Testis (tissue), 3 donors: ENCODE data around the gene MEF2C. TPM values are rescaled to one million over a fixed set of nuclear protein-coding genes. Genes with fewer than 3 reads are reported as not detected.
A peak's percentile ranks its signal among the peaks of the same experiment; 100 is the strongest.

Experiments used
- DNase-seq: peaks from one replicate; pipeline ENCODE4 v3.0.0-alpha.2; 2019
- H3K27ac ChIP-seq, 2 donors: fragments of 200-600 bp; sonication (generic); one replicate each; pipeline ENCODE4 v1.5.1; 2019
- H3K27me3 ChIP-seq: fragments of 200-600 bp; sonication (generic); one replicate; pipeline ENCODE4 v1.5.1; 2019
- H3K36me3 ChIP-seq: fragments of 200-600 bp; sonication (generic); one replicate; pipeline ENCODE4 v1.5.1; 2017; ENCODE audit warnings: low read depth; ENCODE audit errors: missing control alignments
- H3K4me1 ChIP-seq: fragments of 200-600 bp; sonication (generic); one replicate; pipeline ENCODE4 v1.5.1; 2019
- H3K4me3 ChIP-seq, 2 donors: fragments of 200-600 bp; sonication (generic); one replicate each; pipeline ENCODE4 v1.5.1; 2017 to 2019
- H3K9me3 ChIP-seq: fragments of 200-600 bp; sonication (generic); one replicate; pipeline ENCODE4 v1.5.1; 2017
- POLR2A ChIP-seq: fragments of 450-650 bp; IDR thresholded peaks from one replicate; pipeline ENCODE4 v1.6.1; 2017; ENCODE audit warnings: antibody characterized with exemption, mild to moderate bottlenecking, moderate library complexity
- WGBS, 2 donors: methylation state at CpG; one replicate each; pipeline ENCODE4 v1.1.5; 2018; 5-methylcytosine and 5-hydroxymethylcytosine counted together
- intact Hi-C: fragments of 100-400 bp; cut with DNase I; formaldehyde crosslinking; loops from one replicate; pipeline ENCODE4 v1.15.1; 2023; ENCODE audit warnings: low total_unique reads
- polyA plus RNA-seq: library from polyadenylated mRNA; stranded (reverse); fragments of 350-450 nt; fragmentation: Illumina TruSeq; extraction: RNeasy Lipid Tissue Mini Kit (QIAGEN cat#74804); gene quantifications from one replicate; pipeline ENCODE4 v1.2.3, GENCODE V29; 2014; ENCODE audit warnings: low read depth, low replicate concordance; ENCODE audit not compliant: insufficient read depth
- total RNA-seq, 2 donors: library from RNA; depleted of rRNA; stranded (reverse); fragments of >200 nt; gene quantifications; one replicate each; pipeline ENCODE4 v1.2.3, GENCODE V29; 2016
- TF ChIP-seq, protein P1 (sequence below), 3 experiments: fragments of 450-650 bp in 2 of 3; fragments of 200-600 bp in 1 of 3; sonication (generic) in 1 of 3; IDR thresholded peaks; one replicate each; pipeline ENCODE4 v1.5.1; 2016 to 2019; ENCODE audit warnings: antibody characterized with exemption in 3 of 3, mild to moderate bottlenecking in 2 of 3, moderate library complexity in 1 of 3

The MEF2C gene
- total and polyA plus RNA-seq, 3 donors from 2014 or later = 18.3 to 53.1 (median 19.9) TPM

DNA sequence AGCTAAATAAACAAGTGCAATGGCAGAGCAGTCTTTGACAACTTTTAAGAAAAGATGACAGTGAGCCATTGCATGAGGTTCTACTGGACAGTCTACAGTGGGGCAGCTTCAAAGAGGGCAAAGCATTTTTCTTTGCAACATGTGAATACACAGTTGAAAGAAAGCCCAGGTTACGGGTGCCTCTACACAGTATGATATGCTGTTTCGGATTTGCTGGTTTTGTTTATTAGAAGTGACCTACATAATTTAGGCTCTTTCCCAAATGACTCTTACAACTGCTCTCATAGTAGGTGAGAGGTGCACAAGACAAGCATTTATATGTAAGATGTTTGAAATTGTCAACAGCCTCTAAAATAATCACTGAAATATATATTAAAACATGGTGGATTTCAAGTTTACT lies 62.4 kb downstream of the MEF2C start:
- no peak overlapping the region for H3K4me3 ChIP-seq
- H3K27ac ChIP-seq = no peak overlapping the region
- H3K9me3 ChIP-seq = no peaks in the 10 kb centered on the region
- no peak for DNase-seq
- intact Hi-C loops = no loop called here
- WGBS, 2 donors = 83 to 94% methylated on average over 2 of the region's 2 CpGs
- peaks cover 20% of the 10 kb centered on the region for H3K4me1 ChIP-seq
- no peaks in the 10 kb centered on the region for H3K36me3 ChIP-seq
- TF ChIP-seq POLR2A = no peak
- TF ChIP-seq, protein P1, sequence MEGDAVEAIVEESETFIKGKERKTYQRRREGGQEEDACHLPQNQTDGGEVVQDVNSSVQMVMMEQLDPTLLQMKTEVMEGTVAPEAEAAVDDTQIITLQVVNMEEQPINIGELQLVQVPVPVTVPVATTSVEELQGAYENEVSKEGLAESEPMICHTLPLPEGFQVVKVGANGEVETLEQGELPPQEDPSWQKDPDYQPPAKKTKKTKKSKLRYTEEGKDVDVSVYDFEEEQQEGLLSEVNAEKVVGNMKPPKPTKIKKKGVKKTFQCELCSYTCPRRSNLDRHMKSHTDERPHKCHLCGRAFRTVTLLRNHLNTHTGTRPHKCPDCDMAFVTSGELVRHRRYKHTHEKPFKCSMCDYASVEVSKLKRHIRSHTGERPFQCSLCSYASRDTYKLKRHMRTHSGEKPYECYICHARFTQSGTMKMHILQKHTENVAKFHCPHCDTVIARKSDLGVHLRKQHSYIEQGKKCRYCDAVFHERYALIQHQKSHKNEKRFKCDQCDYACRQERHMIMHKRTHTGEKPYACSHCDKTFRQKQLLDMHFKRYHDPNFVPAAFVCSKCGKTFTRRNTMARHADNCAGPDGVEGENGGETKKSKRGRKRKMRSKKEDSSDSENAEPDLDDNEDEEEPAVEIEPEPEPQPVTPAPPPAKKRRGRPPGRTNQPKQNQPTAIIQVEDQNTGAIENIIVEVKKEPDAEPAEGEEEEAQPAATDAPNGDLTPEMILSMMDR (IDR thresholded peaks at IDR 0.05) = no peak
- H3K27me3 ChIP-seq = no peaks in the 10 kb centered on the region

DNA sequence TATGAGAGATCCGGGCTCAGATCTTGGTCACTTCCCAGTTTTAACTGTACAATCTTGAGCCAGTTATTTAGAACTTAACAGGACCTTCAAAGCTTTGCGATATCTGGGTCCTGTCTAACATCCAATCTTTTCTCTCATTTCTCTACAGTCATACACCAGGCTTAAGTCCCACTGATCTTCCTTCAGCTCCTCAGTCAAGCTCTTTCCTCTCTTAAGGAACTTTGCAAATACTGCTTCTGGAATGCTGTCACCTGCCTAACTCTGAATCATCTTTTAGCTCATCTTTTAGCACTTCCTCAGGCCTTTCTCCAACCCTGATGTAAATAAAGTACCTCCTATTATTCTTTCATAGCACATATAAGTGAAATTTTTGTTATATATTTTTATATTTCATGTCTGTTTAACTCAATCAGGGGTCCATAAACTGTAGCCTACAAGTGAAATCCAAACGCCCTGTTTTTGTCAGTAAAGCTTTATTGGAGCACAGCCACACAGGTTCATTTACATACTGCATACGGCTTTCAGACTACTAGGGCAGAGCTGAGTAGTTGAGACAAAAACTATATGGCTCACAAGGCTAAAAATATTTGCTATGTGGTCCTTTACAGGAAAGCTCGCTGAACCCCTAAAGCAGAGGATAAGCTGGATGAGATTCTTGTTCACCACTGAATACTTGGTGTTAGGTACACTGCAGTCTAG lies 63.5 kb downstream of the MEF2C start:
- TF ChIP-seq, protein P1 (IDR thresholded peaks at IDR 0.05) = no peak
- no peak for TF ChIP-seq POLR2A
- Histone ChIP-seq H3K9me3 (no peaks in the 10 kb centered on the region), H3K27me3 (no peaks in the 10 kb centered on the region), H3K36me3 (no peaks in the 10 kb centered on the region), H3K27ac (no peak overlapping the region), H3K4me1 (peaks cover 14% of the 10 kb centered on the region), H3K4me3 (no peak overlapping the region)
- DNase-seq = no peak
- intact Hi-C loops = no loop called here
- 82 to 89% methylated on average over 5 of the region's 5 CpGs for WGBS, 2 donors

DNA sequence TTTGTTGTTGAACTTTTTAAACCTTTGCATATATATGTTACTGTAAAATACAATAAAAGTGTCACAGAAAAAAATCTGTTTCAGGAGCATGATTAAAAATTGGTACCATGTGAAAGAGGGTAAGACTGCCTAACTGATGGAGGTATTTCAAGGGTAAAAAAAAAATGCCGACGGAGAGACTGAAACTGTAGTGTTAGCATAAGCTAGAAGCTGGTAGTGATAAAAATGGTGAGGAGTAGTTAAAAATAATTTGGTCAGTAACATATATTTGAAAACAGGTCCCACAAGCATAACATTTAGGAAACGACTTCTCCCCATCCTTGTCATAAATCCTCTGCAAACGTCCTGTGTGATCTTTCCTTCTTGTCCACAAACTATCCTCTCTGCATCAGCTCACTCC lies 64.7 kb downstream of the MEF2C start:
- TF ChIP-seq POLR2A = no peak
- TF ChIP-seq, protein P1 (IDR thresholded peaks at IDR 0.05) = no peak
- 74 to 79% methylated on average over 4 of the region's 4 CpGs for WGBS, 2 donors
- H3K4me3 ChIP-seq = no peak overlapping the region
- intact Hi-C loops = no loop called here
- H3K27me3 ChIP-seq = no peaks in the 10 kb centered on the region
- H3K4me1 ChIP-seq = peaks cover 14% of the 10 kb centered on the region
- DNase-seq = no peak
- H3K36me3 ChIP-seq = no peaks in the 10 kb centered on the region
- H3K27ac ChIP-seq = no peak overlapping the region
- H3K9me3 ChIP-seq = no peaks in the 10 kb centered on the region

DNA sequence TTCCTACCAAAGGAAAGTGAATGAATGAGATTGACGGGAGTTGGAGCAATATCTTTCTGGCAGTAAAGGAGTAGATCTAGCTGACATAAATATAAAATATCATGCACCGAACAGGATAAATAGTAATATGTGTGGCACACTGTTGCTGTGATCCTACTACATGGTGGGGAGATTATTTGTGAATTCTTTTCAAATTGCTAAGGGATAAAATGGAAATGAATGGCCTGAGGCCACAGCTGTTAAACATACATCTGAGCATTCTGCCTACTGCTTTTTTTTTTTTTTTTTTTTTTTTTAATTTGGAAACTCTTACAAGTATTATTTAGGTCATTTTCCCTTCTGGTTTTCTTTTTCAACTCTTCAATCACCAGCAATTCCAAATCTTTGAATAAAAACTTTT lies 66.8 kb downstream of the MEF2C start:
- Histone ChIP-seq H3K27ac (peak overlapping the region in 1 of 2 donors; percentile 41), H3K4me3 (no peak overlapping the region), H3K27me3 (no peaks in the 10 kb centered on the region), H3K9me3 (no peaks in the 10 kb centered on the region), H3K4me1 (peaks cover 14% of the 10 kb centered on the region), H3K36me3 (no peaks in the 10 kb centered on the region)
- 77 to 86% methylated on average over 2 of the region's 2 CpGs for WGBS, 2 donors
- DNase-seq = no peak
- intact Hi-C loops = no loop called here
- TF ChIP-seq, protein P1 (IDR thresholded peaks at IDR 0.05) = no peak
- no peak for TF ChIP-seq POLR2A
